Measurements from ENCODE around the gene MAP3K7.

The MAP3K7 gene

GRCh38 chr6:90581146-90581545 lies 5.7 kb downstream of the MAP3K7 start:
- no peak overlapping the region for H3K27ac ChIP-seq (ENCODE audit: insufficient read depth in 1 of 2, low read depth in 1 of 2, low read length in 2 of 2, poor library complexity in 1 of 2, severe bottlenecking in 2 of 2)
- ChIA-PET CTCF (interaction anchor here (1.3 kb wide), 2 partner anchors 8 to 12 kb away, joined by 4 to 5 read pairs; no protein-coding TSS in a partner anchor), POLR2A (no interaction called here)
- peaks cover 4 to 30% (median 21%) of the 10 kb centered on the region in 4 experiments for H3K4me1 ChIP-seq (ENCODE audit: control extremely low read depth in 1 of 4, control insufficient read depth in 4 of 4, insufficient read depth in 4 of 4, low read length in 3 of 4)
- WGBS (ENCODE audit: insufficient coverage): no CpG with 5 or more reads among the region's 1 CpG
- no peaks in the 10 kb centered on the region for H3K9me3 ChIP-seq (ENCODE audit: control extremely low read depth in 1 of 5, control insufficient read depth in 4 of 5, insufficient read depth in 2 of 5, low read depth in 1 of 5, low read length in 4 of 5)
- no peak overlapping the region for H3K4me3 ChIP-seq (ENCODE audit: control insufficient read depth in 1 of 7, extremely low read depth in 1 of 7, insufficient read depth in 4 of 7, low read depth in 2 of 7, low read length in 6 of 7)
- DNase-seq: no peak
- H3K27me3 ChIP-seq (replicated peaks in 2 of 5; ENCODE audit: control insufficient read depth in 4 of 5, insufficient read depth in 5 of 5, low read length in 4 of 5): no peaks in the 10 kb centered on the region
- peaks cover 0 to 10% (median 0%) of the 10 kb centered on the region in 4 experiments for H3K36me3 ChIP-seq (ENCODE audit: control insufficient read depth in 4 of 4, insufficient read depth in 4 of 4, low read length in 3 of 4)

GRCh38 chr6:90578894-90579549 lies 7.8 kb downstream of the MAP3K7 start:
- Histone ChIP-seq H3K4me3 (ENCODE audit: control insufficient read depth in 1 of 7, extremely low read depth in 1 of 7, insufficient read depth in 4 of 7, low read depth in 2 of 7, low read length in 6 of 7) (no peak overlapping the region), H3K9me3 (ENCODE audit: control extremely low read depth in 1 of 5, control insufficient read depth in 4 of 5, insufficient read depth in 2 of 5, low read depth in 1 of 5, low read length in 4 of 5) (no peaks in the 10 kb centered on the region), H3K36me3 (ENCODE audit: control insufficient read depth in 4 of 4, insufficient read depth in 4 of 4, low read length in 3 of 4) (peaks cover 0 to 13% (median 0%) of the 10 kb centered on the region in 4 experiments), H3K27ac (ENCODE audit: insufficient read depth in 1 of 2, low read depth in 1 of 2, low read length in 2 of 2, poor library complexity in 1 of 2, severe bottlenecking in 2 of 2) (no peak overlapping the region), H3K4me1 (ENCODE audit: control extremely low read depth in 1 of 4, control insufficient read depth in 4 of 4, insufficient read depth in 4 of 4, low read length in 3 of 4) (peaks cover 0 to 16% (median 8%) of the 10 kb centered on the region in 4 experiments), H3K27me3 (replicated peaks in 2 of 5; ENCODE audit: control insufficient read depth in 4 of 5, insufficient read depth in 5 of 5, low read length in 4 of 5) (no peaks in the 10 kb centered on the region)
- ChIA-PET CTCF (no interaction called here), POLR2A (no interaction called here)
- DNase-seq: no peak
- WGBS (ENCODE audit: insufficient coverage): no CpG with 5 or more reads among the region's 1 CpG

GRCh38 chr6:90575267-90575666 lies 11.6 kb downstream of the MAP3K7 start:
- no peak overlapping the region for H3K27ac ChIP-seq (ENCODE audit: insufficient read depth in 1 of 2, low read depth in 1 of 2, low read length in 2 of 2, poor library complexity in 1 of 2, severe bottlenecking in 2 of 2)
- 93% methylated on average over 3 of the region's 3 CpGs for WGBS (ENCODE audit: insufficient coverage)
- H3K27me3 ChIP-seq (replicated peaks in 2 of 5; ENCODE audit: control insufficient read depth in 4 of 5, insufficient read depth in 5 of 5, low read length in 4 of 5): no peaks in the 10 kb centered on the region
- no peaks in the 10 kb centered on the region for H3K9me3 ChIP-seq (ENCODE audit: control extremely low read depth in 1 of 5, control insufficient read depth in 4 of 5, insufficient read depth in 2 of 5, low read depth in 1 of 5, low read length in 4 of 5)
- ChIA-PET POLR2A (no interaction called here), CTCF (interaction anchor here (1.0 kb wide), 2 partner anchors 9 to 635 kb away, joined by 3 read pairs; no protein-coding TSS in a partner anchor)
- H3K4me3 ChIP-seq (ENCODE audit: control insufficient read depth in 1 of 7, extremely low read depth in 1 of 7, insufficient read depth in 4 of 7, low read depth in 2 of 7, low read length in 6 of 7): no peak overlapping the region
- DNase-seq: no peak
- peaks cover 0 to 16% (median 1%) of the 10 kb centered on the region in 4 experiments for H3K36me3 ChIP-seq (ENCODE audit: control insufficient read depth in 4 of 4, insufficient read depth in 4 of 4, low read length in 3 of 4)
- peaks cover 0 to 8% (median 2%) of the 10 kb centered on the region in 4 experiments for H3K4me1 ChIP-seq (ENCODE audit: control extremely low read depth in 1 of 4, control insufficient read depth in 4 of 4, insufficient read depth in 4 of 4, low read length in 3 of 4)

- ChIA-PET CTCF (no interaction called here), POLR2A (no interaction called here)
- Histone ChIP-seq H3K4me1 (ENCODE audit: control extremely low read depth in 1 of 4, control insufficient read depth in 4 of 4, insufficient read depth in 4 of 4, low read length in 3 of 4) (peaks cover 0 to 8% (median 2%) of the 10 kb centered on the region in 4 experiments), H3K27ac (ENCODE audit: insufficient read depth in 1 of 2, low read depth in 1 of 2, low read length in 2 of 2, poor library complexity in 1 of 2, severe bottlenecking in 2 of 2) (no peak overlapping the region), H3K9me3 (ENCODE audit: control extremely low read depth in 1 of 5, control insufficient read depth in 4 of 5, insufficient read depth in 2 of 5, low read depth in 1 of 5, low read length in 4 of 5) (no peaks in the 10 kb centered on the region), H3K4me3 (ENCODE audit: control insufficient read depth in 1 of 7, extremely low read depth in 1 of 7, insufficient read depth in 4 of 7, low read depth in 2 of 7, low read length in 6 of 7) (no peak overlapping the region), H3K36me3 (ENCODE audit: control insufficient read depth in 4 of 4, insufficient read depth in 4 of 4, low read length in 3 of 4) (peaks cover 0 to 19% (median 1%) of the 10 kb centered on the region in 4 experiments), H3K27me3 (replicated peaks in 2 of 5; ENCODE audit: control insufficient read depth in 4 of 5, insufficient read depth in 5 of 5, low read length in 4 of 5) (no peaks in the 10 kb centered on the region)
- DNase-seq: peak in 2 of 3 donors; percentile 41 to 51
- WGBS (ENCODE audit: insufficient coverage): 100% methylated on average over 1 of the region's 2 CpGs
Measured at GRCh38 chr6:90574610-90575009, 12.3 kb downstream of the MAP3K7 start.

GRCh38 chr6:90573624-90574023 lies 13.2 kb downstream of the MAP3K7 start:
- H3K36me3 ChIP-seq (ENCODE audit: control insufficient read depth in 4 of 4, insufficient read depth in 4 of 4, low read length in 3 of 4): peaks cover 0 to 26% (median 1%) of the 10 kb centered on the region in 4 experiments
- peaks cover 0 to 8% (median 2%) of the 10 kb centered on the region in 4 experiments for H3K4me1 ChIP-seq (ENCODE audit: control extremely low read depth in 1 of 4, control insufficient read depth in 4 of 4, insufficient read depth in 4 of 4, low read length in 3 of 4)
- POLR2A ChIA-PET: no interaction called here
- WGBS (ENCODE audit: insufficient coverage): 33% methylated on average over 1 of the region's 1 CpG
- no peaks in the 10 kb centered on the region for H3K27me3 ChIP-seq (replicated peaks in 2 of 5; ENCODE audit: control insufficient read depth in 4 of 5, insufficient read depth in 5 of 5, low read length in 4 of 5)
- no peak overlapping the region for H3K4me3 ChIP-seq (ENCODE audit: control insufficient read depth in 1 of 7, extremely low read depth in 1 of 7, insufficient read depth in 4 of 7, low read depth in 2 of 7, low read length in 6 of 7)
- DNase-seq: peak in 2 of 3 donors; percentile 14 to 26
- CTCF ChIA-PET: interaction anchor here (1.1 kb wide), 1 partner anchor 12 kb away, joined by 3 read pairs; no protein-coding TSS in a partner anchor
- H3K9me3 ChIP-seq (ENCODE audit: control extremely low read depth in 1 of 5, control insufficient read depth in 4 of 5, insufficient read depth in 2 of 5, low read depth in 1 of 5, low read length in 4 of 5): no peaks in the 10 kb centered on the region
- no peak overlapping the region for H3K27ac ChIP-seq (ENCODE audit: insufficient read depth in 1 of 2, low read depth in 1 of 2, low read length in 2 of 2, poor library complexity in 1 of 2, severe bottlenecking in 2 of 2)

- no peak for DNase-seq
- H3K36me3 ChIP-seq (ENCODE audit: control insufficient read depth in 4 of 4, insufficient read depth in 4 of 4, low read length in 3 of 4): peaks cover 0 to 25% (median 1%) of the 10 kb centered on the region in 4 experiments
- peaks cover 0 to 8% (median 2%) of the 10 kb centered on the region in 4 experiments for H3K4me1 ChIP-seq (ENCODE audit: control extremely low read depth in 1 of 4, control insufficient read depth in 4 of 4, insufficient read depth in 4 of 4, low read length in 3 of 4)
- whole genome bisulfite sequencing (ENCODE audit: insufficient coverage): 100% methylated on average over 1 of the region's 2 CpGs
- H3K9me3 ChIP-seq (ENCODE audit: control extremely low read depth in 1 of 5, control insufficient read depth in 4 of 5, insufficient read depth in 2 of 5, low read depth in 1 of 5, low read length in 4 of 5): no peaks in the 10 kb centered on the region
- CTCF ChIA-PET: interaction anchor here (1.1 to 1.2 kb wide), 2 partner anchors 9 to 11 kb away, joined by 3 to 5 read pairs; no protein-coding TSS in a partner anchor
- POLR2A ChIA-PET: no interaction called here
- H3K27me3 ChIP-seq (replicated peaks in 2 of 5; ENCODE audit: control insufficient read depth in 4 of 5, insufficient read depth in 5 of 5, low read length in 4 of 5): no peaks in the 10 kb centered on the region
- no peak overlapping the region for H3K4me3 ChIP-seq (ENCODE audit: control insufficient read depth in 1 of 7, extremely low read depth in 1 of 7, insufficient read depth in 4 of 7, low read depth in 2 of 7, low read length in 6 of 7)
- no peak overlapping the region for H3K27ac ChIP-seq (ENCODE audit: insufficient read depth in 1 of 2, low read depth in 1 of 2, low read length in 2 of 2, poor library complexity in 1 of 2, severe bottlenecking in 2 of 2)
Measured at GRCh38 chr6:90572856-90573255, 14.0 kb downstream of the MAP3K7 start.

- H3K27ac ChIP-seq (ENCODE audit: insufficient read depth in 1 of 2, low read depth in 1 of 2, low read length in 2 of 2, poor library complexity in 1 of 2, severe bottlenecking in 2 of 2): no peak overlapping the region
- no peaks in the 10 kb centered on the region for H3K9me3 ChIP-seq (ENCODE audit: control extremely low read depth in 1 of 5, control insufficient read depth in 4 of 5, insufficient read depth in 2 of 5, low read depth in 1 of 5, low read length in 4 of 5)
- no peaks in the 10 kb centered on the region for H3K27me3 ChIP-seq (replicated peaks in 2 of 5; ENCODE audit: control insufficient read depth in 4 of 5, insufficient read depth in 5 of 5, low read length in 4 of 5)
- no peak for DNase-seq
- H3K4me3 ChIP-seq (ENCODE audit: control insufficient read depth in 1 of 7, extremely low read depth in 1 of 7, insufficient read depth in 4 of 7, low read depth in 2 of 7, low read length in 6 of 7): no peak overlapping the region
- CTCF ChIA-PET: interaction anchor here (1.0 to 1.7 kb wide), 5 partner anchors 8 to 629 kb away, joined by 3 to 6 read pairs (median 4); no protein-coding TSS in a partner anchor
- POLR2A ChIA-PET: no interaction called here
- H3K36me3 ChIP-seq (ENCODE audit: control insufficient read depth in 4 of 4, insufficient read depth in 4 of 4, low read length in 3 of 4): peaks cover 0 to 14% (median 1%) of the 10 kb centered on the region in 4 experiments
- peaks cover 0 to 5% (median under 1%) of the 10 kb centered on the region in 4 experiments for H3K4me1 ChIP-seq (ENCODE audit: control extremely low read depth in 1 of 4, control insufficient read depth in 4 of 4, insufficient read depth in 4 of 4, low read length in 3 of 4)
Measured at GRCh38 chr6:90569223-90569622, 17.6 kb downstream of the MAP3K7 start.
